Mucosa of rectum (tissue), 2 donors: ENCODE results near the gene PSTPIP1.

Source experiments
- H3K27ac ChIP-seq, 2 donors: one replicate each; pipeline ENCODE4 v1.7.0; 2013; ENCODE audit warnings: inconsistent platforms in 2 of 2, low read depth in 2 of 2, low read length in 2 of 2
- H3K27me3 ChIP-seq, 2 donors: one replicate each; pipeline ENCODE4 v1.7.0; 2013; ENCODE audit warnings: low read length in 2 of 2; ENCODE audit not compliant: control insufficient read depth in 2 of 2, insufficient read depth in 2 of 2
- H3K36me3 ChIP-seq, 2 donors: one replicate each; pipeline ENCODE4 v1.7.0; 2013; ENCODE audit warnings: low read length in 2 of 2; ENCODE audit not compliant: control insufficient read depth in 2 of 2, insufficient read depth in 2 of 2
- H3K4me1 ChIP-seq, 2 donors: one replicate each; pipeline ENCODE4 v1.7.0; 2013; ENCODE audit warnings: low read length in 2 of 2, mild to moderate bottlenecking in 1 of 2; ENCODE audit not compliant: control insufficient read depth in 2 of 2, insufficient read depth in 2 of 2
- H3K4me3 ChIP-seq, 2 donors: one replicate each; pipeline ENCODE4 v1.7.0; 2013; ENCODE audit warnings: low read length in 2 of 2
- H3K9ac ChIP-seq, 2 donors: one replicate each; pipeline ENCODE4 v1.7.0; 2013; ENCODE audit warnings: low read length in 2 of 2, low read depth in 1 of 2, mild to moderate bottlenecking in 1 of 2
- H3K9me3 ChIP-seq, 2 donors: one replicate each; pipeline ENCODE4 v1.7.0; 2013; ENCODE audit warnings: low read length in 2 of 2; ENCODE audit not compliant: control insufficient read depth in 2 of 2
- donor health status: healthy.
- donor health status: Normal muscosa, but diverticular disease.

The PSTPIP1 gene

GRCh38 chr15:76994971-76995945 is at the start of gene PSTPIP1:
Gene PSTPIP1 (plus strand): TSS chr15:76995126. CDS start chr15:76995574, 448 bp downstream.
- peak within 1 kb of the TSS; percentile 42 to 52 for H3K9ac ChIP-seq
- H3K9me3 ChIP-seq: no peaks in the 10 kb centered on the region
- H3K27ac ChIP-seq: peak within 1 kb of the TSS; percentile 37 to 76
- H3K36me3 ChIP-seq: no peaks in the 10 kb centered on the region
- no peaks in the 10 kb centered on the region for H3K27me3 ChIP-seq
- H3K4me1 ChIP-seq: peaks cover 9% of the 10 kb centered on the region in 2 donors
- H3K4me3 ChIP-seq: peak within 1 kb of the TSS; percentile 44 to 68

GRCh38 chr15:76945494-76946093 is 49.3 kb upstream of the PSTPIP1 start:
- no peaks in the 10 kb centered on the region for H3K4me1 ChIP-seq
- H3K9ac ChIP-seq: no peak overlapping the region
- peaks cover 19 to 23% of the 10 kb centered on the region in 2 donors for H3K36me3 ChIP-seq
- H3K27ac ChIP-seq: no peak overlapping the region
- no peaks in the 10 kb centered on the region for H3K27me3 ChIP-seq
- H3K9me3 ChIP-seq: no peaks in the 10 kb centered on the region
- H3K4me3 ChIP-seq: no peak overlapping the region

GRCh38 chr15:76947454-76947853 is 47.5 kb upstream of the PSTPIP1 start:
- Histone ChIP-seq H3K36me3 (peaks cover 20 to 21% of the 10 kb centered on the region in 2 donors), H3K4me3 (no peak overlapping the region), H3K9ac (no peak overlapping the region), H3K27ac (no peak overlapping the region), H3K9me3 (no peaks in the 10 kb centered on the region), H3K4me1 (no peaks in the 10 kb centered on the region), H3K27me3 (no peaks in the 10 kb centered on the region)

- H3K36me3 ChIP-seq: peaks cover 18 to 21% of the 10 kb centered on the region in 2 donors
- no peak overlapping the region for H3K4me3 ChIP-seq
- H3K4me1 ChIP-seq: peaks cover 0 to 4% of the 10 kb centered on the region in 2 donors
- no peaks in the 10 kb centered on the region for H3K9me3 ChIP-seq
- H3K27ac ChIP-seq: no peak overlapping the region
- H3K9ac ChIP-seq: no peak overlapping the region
- no peaks in the 10 kb centered on the region for H3K27me3 ChIP-seq
Measured at GRCh38 chr15:76951220-76951619, 43.7 kb upstream of the PSTPIP1 start.

- H3K4me1 ChIP-seq: peaks cover 0 to 4% of the 10 kb centered on the region in 2 donors
- no peak overlapping the region for H3K4me3 ChIP-seq
- H3K9me3 ChIP-seq: no peaks in the 10 kb centered on the region
- H3K9ac ChIP-seq: no peak overlapping the region
- peaks cover 6 to 10% of the 10 kb centered on the region in 2 donors for H3K36me3 ChIP-seq
- no peak overlapping the region for H3K27ac ChIP-seq
- H3K27me3 ChIP-seq: no peaks in the 10 kb centered on the region
Measured at GRCh38 chr15:76953913-76954312, 41.0 kb upstream of the PSTPIP1 start.

GRCh38 chr15:76954744-76955143 is 40.2 kb upstream of the PSTPIP1 start:
- Histone ChIP-seq H3K9me3 (no peaks in the 10 kb centered on the region), H3K27me3 (no peaks in the 10 kb centered on the region), H3K27ac (no peak overlapping the region), H3K36me3 (peaks cover 3 to 5% of the 10 kb centered on the region in 2 donors), H3K9ac (no peak overlapping the region), H3K4me1 (peaks cover 0 to 4% of the 10 kb centered on the region in 2 donors), H3K4me3 (no peak overlapping the region)

- Histone ChIP-seq H3K27ac (no peak overlapping the region), H3K9me3 (no peaks in the 10 kb centered on the region), H3K36me3 (no peaks in the 10 kb centered on the region), H3K27me3 (peaks cover 4 to 5% of the 10 kb centered on the region in 2 donors), H3K4me1 (no peaks in the 10 kb centered on the region), H3K4me3 (no peak overlapping the region), H3K9ac (no peak overlapping the region)
Measured at GRCh38 chr15:76961268-76962011, 33.5 kb upstream of the PSTPIP1 start.

- no peak overlapping the region for H3K4me3 ChIP-seq
- no peaks in the 10 kb centered on the region for H3K4me1 ChIP-seq
- H3K36me3 ChIP-seq: no peaks in the 10 kb centered on the region
- H3K27me3 ChIP-seq: peaks cover 4 to 5% of the 10 kb centered on the region in 2 donors
- H3K27ac ChIP-seq: no peak overlapping the region
- H3K9me3 ChIP-seq: no peaks in the 10 kb centered on the region
- H3K9ac ChIP-seq: no peak overlapping the region
Measured at GRCh38 chr15:76962337-76963013, 32.5 kb upstream of the PSTPIP1 start.

- no peak overlapping the region for H3K27ac ChIP-seq
- no peak overlapping the region for H3K9ac ChIP-seq
- no peaks in the 10 kb centered on the region for H3K4me1 ChIP-seq
- peaks cover 4 to 5% of the 10 kb centered on the region in 2 donors for H3K27me3 ChIP-seq
- H3K9me3 ChIP-seq: no peaks in the 10 kb centered on the region
- H3K36me3 ChIP-seq: no peaks in the 10 kb centered on the region
- no peak overlapping the region for H3K4me3 ChIP-seq
Measured at GRCh38 chr15:76963596-76963995, 31.3 kb upstream of the PSTPIP1 start.
